AG04450 (cell line): ENCODE measurements around the gene ADAD2. TPM values are rescaled to one million over a fixed set of nuclear protein-coding genes. Genes with fewer than 3 reads are reported as not detected.

Experiments
- CTCF ChIA-PET: fragments of 300-600, 350-600 bp; formaldehyde crosslinking; extraction: SDS; loops from one replicate; lab custom pipeline; 2022; ENCODE audit warnings: antibody characterized with exemption, inconsistent platforms; lab: Charles Lee
- POLR2A ChIA-PET: fragments of 350-600 bp; formaldehyde crosslinking; extraction: SDS; loops from one replicate; lab custom pipeline; 2021; ENCODE audit warnings: antibody characterized with exemption, inconsistent platforms; lab: Yijun Ruan, JAX
- DNase-seq: peaks from one replicate; pipeline ENCODE4 v3.0.0-alpha.2; 2011; ENCODE audit warnings: low read depth, low spot score
- H3K27ac ChIP-seq: one replicate; pipeline ENCODE4 v1.5.1; 2012; ENCODE audit warnings: low read depth, low read length, control low read depth
- H3K27me3 ChIP-seq: one replicate; pipeline ENCODE4 v1.6.0; 2012; ENCODE audit warnings: low read length; ENCODE audit not compliant: control insufficient read depth, insufficient read depth
- H3K4me3 ChIP-seq: 2 replicates; pipeline ENCODE4 v1.5.1; 2011; ENCODE audit warnings: mild to moderate bottlenecking, low read depth, low read length, control low read depth
- H3K9me3 ChIP-seq: 2 replicates; pipeline ENCODE4 v1.5.1; 2012; ENCODE audit warnings: low read length; ENCODE audit not compliant: control insufficient read depth, insufficient read depth
- CTCF ChIP-seq: IDR thresholded peaks from 2 replicates; pipeline ENCODE4 v1.5.1; 2011; ENCODE audit warnings: low read depth, low read length, control low read depth, inconsistent platforms
- polyA plus RNA-seq: library from polyadenylated mRNA; depleted of rRNA; stranded (reverse); fragments of >200 nt; gene quantifications from 2 replicates; pipeline ENCODE4 v1.2.3, GENCODE V29; 2011

ADAD2 gene
- polyA plus RNA-seq, 1 experiment, result not detected

GRCh38 chr16:84178146-84178765 lies 12.7 kb upstream of the ADAD2 start:
- Histone ChIP-seq H3K4me3 (no peak overlapping the region), H3K27me3 (no peaks in the 10 kb centered on the region), H3K9me3 (no peaks in the 10 kb centered on the region; the same call in 1 of the 2 replicates), H3K27ac (peak overlapping the region; percentile 70)
- CTCF ChIA-PET, result interaction anchor here (2.1 to 7.5 kb wide), 4 partner anchors 8 to 130 kb away, joined by 6 to 100 read pairs (median 28); partner anchors contain the start of genes MBTPS1 and TAF1C
- no peak for TF ChIP-seq CTCF
- DNase-seq, result no peak
- POLR2A ChIA-PET, result interaction anchor here (0.6 to 3.5 kb wide), 3 partner anchors 9 to 62 kb away, joined by 5 to 12 read pairs (median 8); partner anchors contain the start of genes MBTPS1 and TAF1C

- Histone ChIP-seq H3K9me3 (no peaks in the 10 kb centered on the region; the same call in 1 of the 2 replicates), H3K4me3 (no peak overlapping the region), H3K27ac (peak overlapping the region; percentile 70), H3K27me3 (no peaks in the 10 kb centered on the region)
- no peak for DNase-seq
- CTCF ChIA-PET, result interaction anchor here (4.6 to 7.5 kb wide), 2 partner anchors 7 to 62 kb away, joined by 24 to 100 read pairs; partner anchors contain the start of genes MBTPS1 and TAF1C
- POLR2A ChIA-PET, result interaction anchor here (0.6 kb wide), 1 partner anchor 16 kb away, joined by 5 read pairs; no protein-coding TSS in a partner anchor
- no peak for TF ChIP-seq CTCF
Observed at GRCh38 chr16:84178892-84179611, 11.9 kb upstream of the ADAD2 start.

GRCh38 chr16:84179612-84180320 lies 11.2 kb upstream of the ADAD2 start:
- H3K27ac ChIP-seq, result no peak overlapping the region
- no peak for DNase-seq
- ChIA-PET POLR2A (no interaction called here), CTCF (interaction anchor here (7.5 kb wide), 1 partner anchor 7 kb away, joined by 100 read pairs; the partner anchor contains the start of gene TAF1C)
- TF ChIP-seq CTCF, result no peak
- no peak overlapping the region for H3K4me3 ChIP-seq
- no peaks in the 10 kb centered on the region for H3K27me3 ChIP-seq
- H3K9me3 ChIP-seq, result no peaks in the 10 kb centered on the region; the same call in 1 of the 2 replicates

- no peak for TF ChIP-seq CTCF
- H3K27ac ChIP-seq, result no peak overlapping the region
- no peak for DNase-seq
- no peaks in the 10 kb centered on the region; the same call in 1 of the 2 replicates for H3K9me3 ChIP-seq
- POLR2A ChIA-PET, result no interaction called here
- CTCF ChIA-PET, result no interaction called here
- H3K27me3 ChIP-seq, result no peaks in the 10 kb centered on the region
- no peak overlapping the region for H3K4me3 ChIP-seq
Observed at GRCh38 chr16:84180519-84181140, 10.3 kb upstream of the ADAD2 start.
